ENCODE measurements around the gene FOXR1.

Gene FOXR1

DNA sequence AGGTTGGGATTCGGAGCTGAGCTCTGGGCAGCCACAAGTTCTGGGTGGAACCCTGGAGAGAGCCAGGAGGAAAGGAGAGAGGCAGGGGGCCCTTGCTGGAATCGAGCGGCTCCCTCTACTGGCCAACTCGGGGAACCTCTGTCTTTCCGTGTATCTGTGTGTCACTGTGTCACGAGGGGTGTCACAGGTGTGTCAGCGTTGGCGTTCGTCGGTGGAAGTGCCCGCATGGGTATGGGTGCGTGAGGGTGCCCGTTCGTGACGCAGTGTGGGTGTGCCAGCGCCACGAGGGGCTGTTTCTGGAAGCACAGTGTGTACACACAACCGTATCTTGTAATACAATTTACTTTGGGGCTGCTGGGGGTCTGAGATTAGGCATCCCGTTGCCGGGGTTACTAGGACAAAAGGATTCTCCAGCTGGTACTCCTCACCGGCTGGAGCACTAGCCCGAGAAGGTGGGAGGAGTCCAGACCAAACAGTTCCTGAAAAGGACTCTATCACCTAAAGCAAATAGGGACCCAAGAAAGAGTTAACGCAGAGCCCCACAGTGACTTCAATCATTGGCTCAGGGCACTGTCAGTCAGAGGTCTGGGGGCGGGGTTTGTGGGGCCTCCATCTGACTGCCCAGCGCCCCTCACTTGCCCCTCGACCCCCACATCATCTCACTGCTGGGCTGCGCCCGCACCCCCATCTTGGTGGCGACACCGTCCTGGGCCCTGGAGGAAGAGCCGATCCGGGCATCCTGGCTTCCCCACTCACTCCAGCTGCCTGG, 43.3 kb upstream of the FOXR1 start:
- H3K9me3 ChIP-seq (ENCODE audit: control insufficient read depth, insufficient read depth, low read depth, low read length), result no peaks in the 10 kb centered on the region
- H3K4me3 ChIP-seq (ENCODE audit: low read depth, low read length), result peak overlapping the region; percentile 48
- peak overlapping the region; percentile 64 for H3K27ac ChIP-seq (ENCODE audit: extremely low read depth, low read depth, low read length)
- H3K36me3 ChIP-seq (ENCODE audit: control insufficient read depth in 2 of 2, insufficient read depth in 1 of 2, low read length in 2 of 2), result no peaks in the 10 kb centered on the region
- CTCF ChIA-PET, result interaction anchor here (0.5 to 6.8 kb wide), 22 partner anchors 8 to 1413 kb away, joined by 3 to 196 read pairs (median 4); partner anchors contain the start of genes RPS25, SLC37A4 and TRAPPC4
- peaks cover 3% of the 10 kb centered on the region; the same call in 1 of the 2 replicates for H3K4me1 ChIP-seq (ENCODE audit: control insufficient read depth, insufficient read depth, low read length)
- POLR2A ChIA-PET, result interaction anchor here (0.6 to 5.6 kb wide), 5 partner anchors 11 to 70 kb away, joined by 3 to 96 read pairs (median 7); partner anchors contain the start of gene CENATAC
- TF ChIP-seq ZNF596 (tag by site-specific recombination; IDR thresholded peaks at IDR 0.05) (peak; percentile 51), ZEB2 (tag by site-specific recombination; IDR thresholded peaks at IDR 0.05) (peak; percentile 84; the same call in 1 of the 2 replicates), ZNF561 (tag by site-specific recombination; IDR thresholded peaks at IDR 0.05; ENCODE audit: borderline replicate concordance) (peak; percentile 45; the same call in 1 of the 2 replicates), ZNF366 (tag by site-specific recombination; conservative IDR thresholded peaks at IDR 0.05) (peak; percentile 78), KLF8 (tag by site-specific recombination; IDR thresholded peaks at IDR 0.05) (peak; percentile 49), ZNF521 (tag by site-specific recombination; IDR thresholded peaks at IDR 0.05) (no peak), ZNF211 (tag by site-specific recombination; IDR thresholded peaks at IDR 0.05; ENCODE audit: low read depth) (no peak), ZNF623 (tag by site-specific recombination; IDR thresholded peaks at IDR 0.05) (no peak), SCRT2 (tag by site-specific recombination; IDR thresholded peaks at IDR 0.05) (peak; percentile 98), ZNF423 (tag by site-specific recombination; IDR thresholded peaks at IDR 0.05) (peak; percentile 95), TRIM28 (IDR thresholded peaks at IDR 0.05; ENCODE audit: borderline replicate concordance, low read length) (peak; percentile 19; the same call in 1 of the 2 replicates), GLI4 (tag by site-specific recombination; IDR thresholded peaks at IDR 0.05) (no peak), ZBTB20 (tag by site-specific recombination; IDR thresholded peaks at IDR 0.05) (peak; percentile 96), ZNF514 (tag by site-specific recombination; IDR thresholded peaks at IDR 0.05) (no peak), ZBTB1 (tag by site-specific recombination; IDR thresholded peaks at IDR 0.05) (no peak), ZFHX2 (tag by site-specific recombination; conservative IDR thresholded peaks at IDR 0.05) (peak; percentile 60), ZNF654 (tag by site-specific recombination; IDR thresholded peaks at IDR 0.05; ENCODE audit: low read depth) (peak; percentile 78), ZFP37 (tag by site-specific recombination; IDR thresholded peaks at IDR 0.05) (peak; percentile 44; the same call in 1 of the 2 replicates), SP2 (tag by site-specific recombination; IDR thresholded peaks at IDR 0.05) (peak; percentile 57), SCRT1 (tag by site-specific recombination; IDR thresholded peaks at IDR 0.05; ENCODE audit: borderline replicate concordance) (peak; percentile 93), ZNF2 (tag by site-specific recombination; IDR thresholded peaks at IDR 0.05) (peak; percentile 76; the same call in 1 of the 2 replicates), ZNF140 (tag by site-specific recombination; IDR thresholded peaks at IDR 0.05) (no peak), ZNF707 (tag by site-specific recombination; IDR thresholded peaks at IDR 0.05) (no peak), ZNF558 (tag by site-specific recombination; IDR thresholded peaks at IDR 0.05) (no peak), SP3 (tag by site-specific recombination; IDR thresholded peaks at IDR 0.05) (peak; percentile 72), FEZF1 (tag by site-specific recombination; IDR thresholded peaks at IDR 0.05) (no peak), KLF7 (tag by site-specific recombination; IDR thresholded peaks at IDR 0.05; ENCODE audit: borderline replicate concordance) (no peak), ZNF777 (tag by site-specific recombination; IDR thresholded peaks at IDR 0.05; ENCODE audit: borderline replicate concordance) (no peak)
- TF ChIP-seq, protein P1, sequence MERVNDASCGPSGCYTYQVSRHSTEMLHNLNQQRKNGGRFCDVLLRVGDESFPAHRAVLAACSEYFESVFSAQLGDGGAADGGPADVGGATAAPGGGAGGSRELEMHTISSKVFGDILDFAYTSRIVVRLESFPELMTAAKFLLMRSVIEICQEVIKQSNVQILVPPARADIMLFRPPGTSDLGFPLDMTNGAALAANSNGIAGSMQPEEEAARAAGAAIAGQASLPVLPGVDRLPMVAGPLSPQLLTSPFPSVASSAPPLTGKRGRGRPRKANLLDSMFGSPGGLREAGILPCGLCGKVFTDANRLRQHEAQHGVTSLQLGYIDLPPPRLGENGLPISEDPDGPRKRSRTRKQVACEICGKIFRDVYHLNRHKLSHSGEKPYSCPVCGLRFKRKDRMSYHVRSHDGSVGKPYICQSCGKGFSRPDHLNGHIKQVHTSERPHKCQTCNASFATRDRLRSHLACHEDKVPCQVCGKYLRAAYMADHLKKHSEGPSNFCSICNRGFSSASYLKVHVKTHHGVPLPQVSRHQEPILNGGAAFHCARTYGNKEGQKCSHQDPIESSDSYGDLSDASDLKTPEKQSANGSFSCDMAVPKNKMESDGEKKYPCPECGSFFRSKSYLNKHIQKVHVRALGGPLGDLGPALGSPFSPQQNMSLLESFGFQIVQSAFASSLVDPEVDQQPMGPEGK (tag by site-specific recombination; IDR thresholded peaks at IDR 0.05), result peak; percentile 90
- TF ChIP-seq, protein P2, sequence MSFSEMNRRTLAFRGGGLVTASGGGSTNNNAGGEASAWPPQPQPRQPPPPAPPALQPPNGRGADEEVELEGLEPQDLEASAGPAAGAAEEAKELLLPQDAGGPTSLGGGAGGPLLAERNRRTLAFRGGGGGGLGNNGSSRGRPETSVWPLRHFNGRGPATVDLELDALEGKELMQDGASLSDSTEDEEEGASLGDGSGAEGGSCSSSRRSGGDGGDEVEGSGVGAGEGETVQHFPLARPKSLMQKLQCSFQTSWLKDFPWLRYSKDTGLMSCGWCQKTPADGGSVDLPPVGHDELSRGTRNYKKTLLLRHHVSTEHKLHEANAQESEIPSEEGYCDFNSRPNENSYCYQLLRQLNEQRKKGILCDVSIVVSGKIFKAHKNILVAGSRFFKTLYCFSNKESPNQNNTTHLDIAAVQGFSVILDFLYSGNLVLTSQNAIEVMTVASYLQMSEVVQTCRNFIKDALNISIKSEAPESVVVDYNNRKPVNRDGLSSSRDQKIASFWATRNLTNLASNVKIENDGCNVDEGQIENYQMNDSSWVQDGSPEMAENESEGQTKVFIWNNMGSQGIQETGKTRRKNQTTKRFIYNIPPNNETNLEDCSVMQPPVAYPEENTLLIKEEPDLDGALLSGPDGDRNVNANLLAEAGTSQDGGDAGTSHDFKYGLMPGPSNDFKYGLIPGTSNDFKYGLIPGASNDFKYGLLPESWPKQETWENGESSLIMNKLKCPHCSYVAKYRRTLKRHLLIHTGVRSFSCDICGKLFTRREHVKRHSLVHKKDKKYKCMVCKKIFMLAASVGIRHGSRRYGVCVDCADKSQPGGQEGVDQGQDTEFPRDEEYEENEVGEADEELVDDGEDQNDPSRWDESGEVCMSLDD (tag by site-specific recombination; IDR thresholded peaks at IDR 0.05), result peak; percentile 81
- TF ChIP-seq, protein P3, sequence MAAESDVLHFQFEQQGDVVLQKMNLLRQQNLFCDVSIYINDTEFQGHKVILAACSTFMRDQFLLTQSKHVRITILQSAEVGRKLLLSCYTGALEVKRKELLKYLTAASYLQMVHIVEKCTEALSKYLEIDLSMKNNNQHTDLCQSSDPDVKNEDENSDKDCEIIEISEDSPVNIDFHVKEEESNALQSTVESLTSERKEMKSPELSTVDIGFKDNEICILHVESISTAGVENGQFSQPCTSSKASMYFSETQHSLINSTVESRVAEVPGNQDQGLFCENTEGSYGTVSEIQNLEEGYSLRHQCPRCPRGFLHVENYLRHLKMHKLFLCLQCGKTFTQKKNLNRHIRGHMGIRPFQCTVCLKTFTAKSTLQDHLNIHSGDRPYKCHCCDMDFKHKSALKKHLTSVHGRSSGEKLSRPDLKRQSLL (tag by site-specific recombination; IDR thresholded peaks at IDR 0.05), result peak; percentile 89
- TF ChIP-seq, protein P4, sequence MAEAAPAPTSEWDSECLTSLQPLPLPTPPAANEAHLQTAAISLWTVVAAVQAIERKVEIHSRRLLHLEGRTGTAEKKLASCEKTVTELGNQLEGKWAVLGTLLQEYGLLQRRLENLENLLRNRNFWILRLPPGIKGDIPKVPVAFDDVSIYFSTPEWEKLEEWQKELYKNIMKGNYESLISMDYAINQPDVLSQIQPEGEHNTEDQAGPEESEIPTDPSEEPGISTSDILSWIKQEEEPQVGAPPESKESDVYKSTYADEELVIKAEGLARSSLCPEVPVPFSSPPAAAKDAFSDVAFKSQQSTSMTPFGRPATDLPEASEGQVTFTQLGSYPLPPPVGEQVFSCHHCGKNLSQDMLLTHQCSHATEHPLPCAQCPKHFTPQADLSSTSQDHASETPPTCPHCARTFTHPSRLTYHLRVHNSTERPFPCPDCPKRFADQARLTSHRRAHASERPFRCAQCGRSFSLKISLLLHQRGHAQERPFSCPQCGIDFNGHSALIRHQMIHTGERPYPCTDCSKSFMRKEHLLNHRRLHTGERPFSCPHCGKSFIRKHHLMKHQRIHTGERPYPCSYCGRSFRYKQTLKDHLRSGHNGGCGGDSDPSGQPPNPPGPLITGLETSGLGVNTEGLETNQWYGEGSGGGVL (tag by site-specific recombination; IDR thresholded peaks at IDR 0.05), result peak; percentile 89

All from HEK293 (cell line).